WERI-Rb-1 (cell line): Measurements from ENCODE around the gene CAMK2N2.
A peak's percentile ranks its signal among the peaks of the same experiment; 100 is the strongest.

Experiments
- DNase-seq: peaks from one replicate; pipeline ENCODE4 v3.0.0-alpha.2; 2020
- H3K27ac ChIP-seq: fragments of 250-450 bp; sonication (Bioruptor Pico); 2 replicates; pipeline ENCODE4 v1.5.1; 2020; ENCODE audit warnings: mild to moderate bottlenecking, moderate library complexity
- H3K27me3 ChIP-seq: fragments of 250-450 bp; sonication (Bioruptor Pico); 2 replicates; pipeline ENCODE4 v1.5.1; 2021; ENCODE audit warnings: mild to moderate bottlenecking, low read depth, moderate library complexity; ENCODE audit not compliant: insufficient read depth, severe bottlenecking
- H3K36me3 ChIP-seq: fragments of 250-450 bp; sonication (Bioruptor Pico); 2 replicates; pipeline ENCODE4 v1.5.1; 2020; ENCODE audit warnings: mild to moderate bottlenecking, moderate library complexity
- H3K4me3 ChIP-seq: 2 replicates; pipeline ENCODE4 v1.5.1; 2011; ENCODE audit warnings: low read depth, mild to moderate bottlenecking, control low read depth, low read length
- H3K9me3 ChIP-seq: fragments of 250-450 bp; sonication (Bioruptor Pico); 2 replicates; pipeline ENCODE4 v1.5.1; 2021; ENCODE audit warnings: mild to moderate bottlenecking, moderate library complexity; ENCODE audit not compliant: severe bottlenecking
- TF ChIP-seq, protein P1 (sequence below): IDR thresholded peaks from 2 replicates; pipeline ENCODE4 v1.5.1; 2011; ENCODE audit warnings: low read depth, mild to moderate bottlenecking, control low read depth, inconsistent platforms, low read length

CAMK2N2 gene

GRCh38 chr3:184239708-184240107, 21.6 kb downstream of the CAMK2N2 start:
- no peak for DNase-seq
- Histone ChIP-seq H3K36me3 (peaks cover 27% of the 10 kb centered on the region), H3K4me3 (no peak overlapping the region), H3K27ac (no peak overlapping the region), H3K27me3 (no peaks in the 10 kb centered on the region), H3K9me3 (no peaks in the 10 kb centered on the region)
- TF ChIP-seq, protein P1, sequence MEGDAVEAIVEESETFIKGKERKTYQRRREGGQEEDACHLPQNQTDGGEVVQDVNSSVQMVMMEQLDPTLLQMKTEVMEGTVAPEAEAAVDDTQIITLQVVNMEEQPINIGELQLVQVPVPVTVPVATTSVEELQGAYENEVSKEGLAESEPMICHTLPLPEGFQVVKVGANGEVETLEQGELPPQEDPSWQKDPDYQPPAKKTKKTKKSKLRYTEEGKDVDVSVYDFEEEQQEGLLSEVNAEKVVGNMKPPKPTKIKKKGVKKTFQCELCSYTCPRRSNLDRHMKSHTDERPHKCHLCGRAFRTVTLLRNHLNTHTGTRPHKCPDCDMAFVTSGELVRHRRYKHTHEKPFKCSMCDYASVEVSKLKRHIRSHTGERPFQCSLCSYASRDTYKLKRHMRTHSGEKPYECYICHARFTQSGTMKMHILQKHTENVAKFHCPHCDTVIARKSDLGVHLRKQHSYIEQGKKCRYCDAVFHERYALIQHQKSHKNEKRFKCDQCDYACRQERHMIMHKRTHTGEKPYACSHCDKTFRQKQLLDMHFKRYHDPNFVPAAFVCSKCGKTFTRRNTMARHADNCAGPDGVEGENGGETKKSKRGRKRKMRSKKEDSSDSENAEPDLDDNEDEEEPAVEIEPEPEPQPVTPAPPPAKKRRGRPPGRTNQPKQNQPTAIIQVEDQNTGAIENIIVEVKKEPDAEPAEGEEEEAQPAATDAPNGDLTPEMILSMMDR = no peak

DNA sequence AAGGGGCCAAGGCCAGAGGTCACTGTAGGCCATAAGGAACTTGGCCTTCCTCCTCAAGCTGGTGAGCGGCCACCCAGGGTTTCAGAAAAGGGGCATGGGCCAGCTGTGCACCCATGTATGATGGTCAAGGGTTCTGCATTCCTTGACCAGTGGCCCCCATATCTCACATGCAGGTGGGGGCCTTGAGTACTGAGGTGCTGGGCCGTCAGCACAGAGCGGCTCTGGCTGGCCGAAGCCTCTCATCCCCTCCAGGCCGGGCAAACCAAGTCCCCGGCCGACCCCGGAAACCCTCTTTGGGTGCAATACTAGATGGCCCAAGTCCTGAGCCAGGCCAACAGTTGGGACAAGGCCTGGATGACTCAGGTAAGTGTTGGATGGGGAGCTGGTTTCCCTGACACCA, 22.1 kb downstream of the CAMK2N2 start:
- H3K27ac ChIP-seq = no peak overlapping the region
- no peaks in the 10 kb centered on the region for H3K27me3 ChIP-seq
- no peak for DNase-seq
- no peaks in the 10 kb centered on the region for H3K9me3 ChIP-seq
- H3K36me3 ChIP-seq = peaks cover 22% of the 10 kb centered on the region
- TF ChIP-seq, protein P1 = no peak
- H3K4me3 ChIP-seq = no peak overlapping the region

DNA sequence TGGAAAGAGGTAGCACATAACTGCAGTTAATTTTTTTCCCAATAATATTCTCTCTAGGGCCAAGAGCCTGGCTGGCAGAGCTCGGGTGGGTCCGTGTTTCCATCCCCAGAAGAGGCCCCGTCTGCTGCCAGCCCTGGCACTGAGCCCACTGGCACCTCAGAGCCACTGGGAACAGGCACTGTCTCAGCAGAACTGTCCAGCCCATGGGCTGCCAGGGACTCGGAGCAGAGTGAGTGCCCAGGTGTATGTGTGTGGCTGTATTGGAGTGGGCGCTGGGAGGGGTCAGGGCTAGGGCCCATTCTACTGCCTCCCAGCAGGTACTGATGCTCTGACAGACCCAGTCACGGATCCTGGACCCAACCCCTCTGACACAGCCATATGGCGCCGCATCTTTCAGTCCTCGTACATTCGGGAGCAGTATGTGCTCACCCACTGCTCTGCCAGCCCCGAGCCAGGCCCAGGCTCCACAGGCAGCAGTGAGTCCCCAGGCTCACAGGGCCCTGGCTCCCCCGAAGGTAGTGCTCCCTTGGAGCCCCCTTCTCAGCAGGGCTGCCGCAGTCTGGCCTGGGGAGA, 23.0 kb downstream of the CAMK2N2 start:
- H3K36me3 ChIP-seq = peaks cover 14% of the 10 kb centered on the region
- no peaks in the 10 kb centered on the region for H3K27me3 ChIP-seq
- no peak overlapping the region for H3K4me3 ChIP-seq
- TF ChIP-seq, protein P1 = no peak
- H3K9me3 ChIP-seq = no peaks in the 10 kb centered on the region
- DNase-seq = no peak
- no peak overlapping the region for H3K27ac ChIP-seq

- Histone ChIP-seq H3K4me3 (no peak overlapping the region), H3K36me3 (peaks cover 8% of the 10 kb centered on the region), H3K27me3 (no peaks in the 10 kb centered on the region), H3K9me3 (no peaks in the 10 kb centered on the region), H3K27ac (peak overlapping the region; percentile 16; the same call in 1 of the 2 replicates)
- TF ChIP-seq, protein P1 = no peak
- no peak for DNase-seq
Observed at GRCh38 chr3:184237807-184238206, 23.5 kb downstream of the CAMK2N2 start.

GRCh38 chr3:184237211-184237610, 24.1 kb downstream of the CAMK2N2 start:
- H3K9me3 ChIP-seq = no peaks in the 10 kb centered on the region
- H3K27me3 ChIP-seq = no peaks in the 10 kb centered on the region
- peak overlapping the region; percentile 59; the same call in 1 of the 2 replicates for H3K27ac ChIP-seq
- no peak for DNase-seq
- no peak overlapping the region for H3K4me3 ChIP-seq
- H3K36me3 ChIP-seq = peaks cover 2% of the 10 kb centered on the region
- TF ChIP-seq, protein P1 = no peak

GRCh38 chr3:184236636-184237035, 24.7 kb downstream of the CAMK2N2 start:
- no peaks in the 10 kb centered on the region for H3K27me3 ChIP-seq
- TF ChIP-seq, protein P1 = no peak
- DNase-seq = no peak
- no peak overlapping the region for H3K4me3 ChIP-seq
- no peaks in the 10 kb centered on the region for H3K9me3 ChIP-seq
- H3K36me3 ChIP-seq = peaks cover 1% of the 10 kb centered on the region; the same call in 1 of the 2 replicates
- H3K27ac ChIP-seq = peak overlapping the region; percentile 59
